GM12892 (cell line): ENCODE results near the gene RHOV.

Experiments used
- POLR2A ChIP-seq: IDR thresholded peaks from 2 replicates; pipeline ENCODE4 v1.6.1; 2011; ENCODE audit warnings: low read depth, low read length, control low read depth
- POLR2AphosphoS5 ChIP-seq: IDR thresholded peaks from 2 replicates; pipeline ENCODE4 v1.6.1; 2011; ENCODE audit warnings: low read depth, low read length, control low read depth
- TAF1 ChIP-seq: IDR thresholded peaks from 2 replicates; pipeline ENCODE4 v1.6.1; 2011; ENCODE audit warnings: low read depth, mild to moderate bottlenecking, control low read depth, low read length, borderline replicate concordance

DNA sequence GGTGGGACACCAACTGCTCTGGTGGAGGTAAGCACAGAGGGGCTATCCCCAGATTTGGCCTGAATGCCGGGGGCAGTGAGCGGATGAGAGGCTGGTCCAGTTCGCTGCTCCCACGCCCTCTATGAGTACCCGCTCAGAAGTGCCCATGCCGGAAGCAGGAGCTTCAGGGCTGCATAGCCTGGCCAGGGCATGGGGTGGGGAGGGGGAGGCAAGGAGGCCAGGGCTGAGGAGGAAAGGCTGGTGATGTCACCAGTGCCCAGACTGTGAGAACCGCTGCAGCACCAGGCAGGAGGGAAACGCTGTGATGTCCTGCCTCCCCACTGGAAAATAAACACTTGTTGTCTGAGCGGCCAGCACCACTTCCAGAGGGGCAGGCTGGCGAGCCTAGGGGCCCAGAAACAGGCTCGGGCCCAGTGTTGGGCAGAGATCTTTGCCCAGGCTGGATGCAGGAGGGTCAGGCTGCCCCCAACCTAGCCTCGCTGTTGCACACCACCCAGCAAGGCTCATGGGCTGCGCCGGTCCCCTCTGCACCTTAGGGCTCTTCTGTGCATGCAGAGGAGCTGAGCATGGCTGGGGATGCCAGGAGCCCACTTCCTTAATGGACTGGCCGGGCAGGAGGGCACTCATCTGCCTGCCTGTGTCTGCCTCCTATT, 44.2 kb upstream of the RHOV start:
- TF ChIP-seq POLR2A = no peak
- TF ChIP-seq POLR2AphosphoS5 = no peak
- no peak for TF ChIP-seq TAF1
